Activated CD8-positive, alpha-beta T cell treated with anti-CD3 and anti-CD28 coated beads, Interleukin-2, amount 10 ng/mL, durations not matched to agents 7 days and 5 days (primary cell): ENCODE data around the gene KLK8. TPM values are rescaled to one million over a fixed set of nuclear protein-coding genes. Genes with fewer than 3 reads are reported as not detected.
A peak's percentile ranks its signal among the peaks of the same experiment; 100 is the strongest.
"Not testable (repeated sequence)": the region's sequence is repeated elsewhere in the genome, so short reads cannot be mapped to it uniquely, and the experiment has no call there.

Experiments used
- ATAC-seq: fragments of 150-1000 bp; cut with Tn5 transposase; one replicate; pipeline ENCODE4 v1.10.0; 2021; ENCODE audit warnings: moderate library complexity
- CTCF ChIA-PET: fragments of 350-600 bp; sonication (Branson Sonifier 250); formaldehyde crosslinking; loops from one replicate; lab custom pipeline; 2021; ENCODE audit warnings: antibody characterized with exemption; lab: Charles Lee
- POLR2A ChIA-PET: fragments of 350-600 bp; sonication (Branson Sonifier 250); formaldehyde crosslinking; loops from one replicate; lab custom pipeline; 2021; ENCODE audit warnings: antibody characterized with exemption; lab: Charles Lee
- DNase-seq: peaks from one replicate; pipeline ENCODE4 v3.0.0-alpha.2; 2020
- H3K27ac Mint-ChIP-seq: one replicate; pipeline ENCODE4 v1.8.0; 2021; ENCODE audit warnings: mild to moderate bottlenecking, mixed read lengths
- H3K27me3 Mint-ChIP-seq: one replicate; pipeline ENCODE4 v1.8.0; 2021; ENCODE audit warnings: low read depth, mixed read lengths
- H3K36me3 Mint-ChIP-seq: one replicate; pipeline ENCODE4 v1.8.0; 2021; ENCODE audit warnings: low read depth, mixed read lengths
- H3K4me1 Mint-ChIP-seq: one replicate; pipeline ENCODE4 v1.8.0; 2021; ENCODE audit warnings: low read depth, mixed read lengths
- H3K4me3 Mint-ChIP-seq: one replicate; pipeline ENCODE4 v1.8.0; 2021; ENCODE audit warnings: mild to moderate bottlenecking, mixed read lengths
- H3K9me3 Mint-ChIP-seq: one replicate; pipeline ENCODE4 v1.8.0; 2022; ENCODE audit warnings: mixed read lengths; ENCODE audit not compliant: insufficient read depth
- total RNA-seq, 2 experiments: library from RNA; stranded (reverse); gene quantifications; one replicate each; pipeline ENCODE4 v1.2.3, GENCODE V29; 2021

KLK8 gene
- total RNA-seq, 2 experiments from 2014 or later, result not detected

DNA sequence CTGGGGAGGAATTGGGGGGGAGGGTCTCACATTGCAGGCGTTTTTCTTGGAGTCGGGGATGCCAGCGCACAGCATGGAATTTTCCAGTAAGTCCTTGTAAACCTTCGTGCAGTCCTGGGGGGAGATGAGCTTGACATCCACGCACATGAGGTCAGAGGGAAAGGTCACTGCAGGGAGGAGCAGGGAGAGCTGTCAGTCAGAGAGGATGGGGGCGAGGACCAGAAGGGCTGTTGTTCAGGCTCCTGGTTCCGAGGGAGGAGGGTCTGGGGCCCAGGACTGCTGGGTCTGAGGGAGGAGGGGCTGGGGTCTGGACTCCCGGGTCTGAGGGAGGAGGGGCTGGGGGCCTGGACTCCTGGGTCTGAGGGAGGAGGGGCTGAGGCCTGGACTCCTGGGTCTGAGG, 21.6 kb downstream of the KLK8 start:
- peaks cover 9% of the 10 kb centered on the region for H3K27me3 Mint-ChIP-seq
- H3K9me3 Mint-ChIP-seq, result no peaks in the 10 kb centered on the region
- ATAC-seq (no peak), DNase-seq (no peak)
- CTCF ChIA-PET, result no interaction called here
- POLR2A ChIA-PET, result interaction anchor here (0.6 kb wide), 1 partner anchor 594 kb away, joined by 3 read pairs; no protein-coding TSS in a partner anchor
- no peak overlapping the region for H3K4me3 Mint-ChIP-seq
- H3K4me1 Mint-ChIP-seq, result no peaks in the 10 kb centered on the region
- H3K27ac Mint-ChIP-seq, result no peak overlapping the region
- no peaks in the 10 kb centered on the region for H3K36me3 Mint-ChIP-seq

GRCh38 chr19:50978772-50979390, 22.5 kb downstream of the KLK8 start:
- no peak overlapping the region for H3K4me3 Mint-ChIP-seq
- no peak for ATAC-seq
- CTCF ChIA-PET, result no interaction called here
- no peaks in the 10 kb centered on the region for H3K36me3 Mint-ChIP-seq
- POLR2A ChIA-PET, result interaction anchor here (0.6 kb wide), 1 partner anchor 595 kb away, joined by 3 read pairs; no protein-coding TSS in a partner anchor
- no peak for DNase-seq
- H3K27me3 Mint-ChIP-seq, result peaks cover 7% of the 10 kb centered on the region
- no peaks in the 10 kb centered on the region for H3K4me1 Mint-ChIP-seq
- no peak overlapping the region for H3K27ac Mint-ChIP-seq
- H3K9me3 Mint-ChIP-seq, result no peaks in the 10 kb centered on the region

DNA sequence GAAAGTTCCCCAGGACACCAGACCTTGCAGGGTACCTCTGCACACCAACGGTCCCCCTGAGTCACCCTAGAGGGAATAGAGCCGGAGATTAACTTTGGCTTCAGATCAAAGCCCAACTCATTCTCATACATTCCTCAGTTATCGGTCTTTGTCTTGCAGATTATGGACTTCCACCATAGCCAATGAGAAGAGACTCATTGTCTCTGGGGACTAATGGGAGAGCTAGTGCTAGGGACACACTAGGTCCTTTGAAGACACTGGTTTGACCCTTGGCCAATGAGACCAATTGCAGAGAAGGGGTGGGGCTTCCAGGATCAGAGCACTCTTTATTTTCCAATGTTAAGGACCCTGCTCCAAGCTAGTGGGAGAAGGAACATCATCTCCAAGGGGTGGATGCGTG, 23.8 kb downstream of the KLK8 start:
- ATAC-seq, result no peak
- ChIA-PET CTCF (no interaction called here), POLR2A (interaction anchor here (0.7 kb wide), 1 partner anchor 36 kb away, joined by 3 read pairs; no protein-coding TSS in a partner anchor)
- DNase-seq, result no peak
- Mint-ChIP-seq H3K27ac (no peak overlapping the region), H3K27me3 (peaks cover 8% of the 10 kb centered on the region), H3K4me3 (no peak overlapping the region), H3K4me1 (no peaks in the 10 kb centered on the region), H3K36me3 (no peaks in the 10 kb centered on the region), H3K9me3 (no peaks in the 10 kb centered on the region)

GRCh38 chr19:50975766-50976165, 25.6 kb downstream of the KLK8 start:
- H3K27me3 Mint-ChIP-seq, result peaks cover 5% of the 10 kb centered on the region
- H3K36me3 Mint-ChIP-seq, result no peaks in the 10 kb centered on the region
- no peaks in the 10 kb centered on the region for H3K9me3 Mint-ChIP-seq
- no peak overlapping the region for H3K27ac Mint-ChIP-seq
- DNase-seq (no peak), ATAC-seq (no peak)
- no peaks in the 10 kb centered on the region for H3K4me1 Mint-ChIP-seq
- POLR2A ChIA-PET, result no interaction called here
- H3K4me3 Mint-ChIP-seq, result no peak overlapping the region
- CTCF ChIA-PET, result no interaction called here

DNA sequence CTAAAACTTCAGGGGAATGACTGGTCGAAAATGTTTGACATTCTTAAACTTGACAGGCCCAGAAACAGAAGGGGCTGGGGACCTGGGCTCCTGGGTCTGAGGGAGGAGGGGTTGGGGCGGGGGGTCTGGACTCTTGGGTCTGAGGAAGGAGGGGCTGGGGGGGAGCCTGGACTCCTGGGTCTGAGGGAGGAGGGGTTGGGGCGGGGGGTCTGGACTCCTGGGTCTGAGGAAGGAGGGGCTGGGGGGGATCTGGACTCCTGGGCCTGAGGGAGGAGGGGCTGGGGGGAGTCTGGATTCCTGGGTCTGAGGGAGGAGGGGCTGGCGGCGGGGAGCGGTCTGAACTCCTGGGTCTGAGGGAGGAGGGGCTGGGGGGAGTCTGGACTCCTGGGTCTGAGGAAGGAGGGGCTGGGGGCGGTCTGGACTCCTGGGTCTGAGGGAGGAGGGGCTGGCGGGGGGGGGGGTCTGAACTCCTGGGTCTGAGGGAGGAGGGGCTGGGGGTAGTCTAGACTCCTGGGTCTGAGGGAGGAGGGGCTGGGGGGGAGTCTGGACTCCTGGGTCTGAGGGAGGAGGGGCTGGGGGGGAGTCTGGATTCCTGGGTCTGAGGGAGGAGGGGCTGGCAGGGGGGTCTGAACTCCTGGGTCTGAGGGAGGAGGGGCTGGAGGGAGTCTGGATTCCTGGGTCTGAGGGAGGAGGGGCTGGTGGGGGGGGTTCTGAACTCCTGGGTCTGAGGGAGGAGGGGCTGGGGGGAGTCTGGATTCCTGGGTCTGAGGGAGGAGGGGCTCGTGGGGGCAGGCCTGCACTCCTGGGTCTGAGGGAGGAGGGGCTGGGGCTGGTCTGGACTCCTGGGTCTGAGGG, 26.5 kb downstream of the KLK8 start:
- no peak for DNase-seq
- Mint-ChIP-seq H3K27me3 (peaks cover 8% of the 10 kb centered on the region), H3K36me3 (no peaks in the 10 kb centered on the region), H3K27ac (peak overlapping the region; percentile 57), H3K9me3 (no peaks in the 10 kb centered on the region), H3K4me1 (no peaks in the 10 kb centered on the region), H3K4me3 (no peak overlapping the region)
- CTCF ChIA-PET, result no interaction called here
- ATAC-seq, result no peak
- POLR2A ChIA-PET, result no interaction called here

- H3K27me3 Mint-ChIP-seq, result peaks cover 8% of the 10 kb centered on the region
- H3K27ac Mint-ChIP-seq, result no peak overlapping the region
- DNase-seq, result no peak
- no peaks in the 10 kb centered on the region for H3K36me3 Mint-ChIP-seq
- no peak overlapping the region for H3K4me3 Mint-ChIP-seq
- no peak for ATAC-seq
- no peaks in the 10 kb centered on the region for H3K4me1 Mint-ChIP-seq
- no peaks in the 10 kb centered on the region for H3K9me3 Mint-ChIP-seq
- ChIA-PET CTCF (no interaction called here), POLR2A (no interaction called here)
Measured at GRCh38 chr19:50972795-50973376, 28.5 kb downstream of the KLK8 start.

DNA sequence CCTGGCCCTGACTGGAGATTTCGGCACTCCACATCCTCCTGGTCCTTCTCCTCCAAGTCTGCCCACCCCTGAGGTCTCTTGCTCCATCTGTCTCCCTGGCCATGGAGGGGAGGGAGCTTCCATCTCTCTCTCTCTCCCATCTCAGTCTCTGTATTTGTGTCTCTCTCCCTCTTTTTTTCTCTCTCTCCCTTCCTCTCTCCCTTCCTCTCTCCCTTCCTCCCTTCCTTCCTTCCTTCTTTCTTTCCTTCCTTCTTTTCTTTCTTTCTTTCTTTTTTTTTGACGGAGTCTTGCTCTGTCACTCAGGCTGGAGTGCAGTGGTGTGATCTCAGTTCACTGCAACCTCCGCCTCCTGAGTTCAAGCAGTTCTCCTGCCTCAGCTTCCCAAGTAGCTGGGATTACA, 31.6 kb downstream of the KLK8 start:
- H3K27ac Mint-ChIP-seq, H3K9me3 Mint-ChIP-seq, POLR2A ChIA-PET, H3K4me1 Mint-ChIP-seq, H3K36me3 Mint-ChIP-seq, ATAC-seq, DNase-seq, H3K27me3 Mint-ChIP-seq, CTCF ChIA-PET, H3K4me3 Mint-ChIP-seq: not testable (repeated sequence)

DNA sequence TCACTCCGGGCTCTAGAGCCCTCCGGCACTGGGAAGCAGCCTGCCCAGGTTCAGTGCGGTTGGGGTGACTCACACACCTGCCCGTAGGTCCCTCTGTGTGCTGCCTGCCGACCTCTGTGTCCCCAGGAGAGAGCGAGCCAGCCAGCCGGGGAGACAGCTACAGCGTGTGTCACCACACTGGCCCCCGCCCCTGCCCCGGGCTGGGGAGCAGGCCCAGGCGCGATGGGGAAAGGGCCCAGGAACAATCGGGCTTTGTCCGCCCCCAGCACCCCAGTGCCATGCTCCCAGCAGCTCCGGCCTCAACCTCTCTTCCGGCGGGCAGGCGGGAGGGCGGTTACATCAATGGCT, 32.0 kb downstream of the KLK8 start, which contains the start of gene KLK6:
TSS of gene KLK6 (minus strand) at position 179 of the 348 bp plus-strand sequence. CDS start 1,487 bp downstream, outside the sequence.
- Mint-ChIP-seq H3K27ac (no peak within 1 kb of the TSS), H3K27me3 (peaks cover 4% of the 10 kb centered on the region), H3K9me3 (no peaks in the 10 kb centered on the region), H3K4me1 (no peaks in the 10 kb centered on the region), H3K4me3 (no peak within 1 kb of the TSS), H3K36me3 (no peaks in the 10 kb centered on the region)
- no peak for DNase-seq
- no peak for ATAC-seq
- CTCF ChIA-PET, result no interaction called here
- POLR2A ChIA-PET, result no interaction called here

GRCh38 chr19:50968716-50969412, 32.5 kb downstream of the KLK8 start:
- no peak for ATAC-seq
- Mint-ChIP-seq H3K4me1 (no peaks in the 10 kb centered on the region), H3K36me3 (no peaks in the 10 kb centered on the region), H3K27me3 (peaks cover 4% of the 10 kb centered on the region), H3K27ac (no peak overlapping the region), H3K4me3 (no peak overlapping the region), H3K9me3 (no peaks in the 10 kb centered on the region)
- POLR2A ChIA-PET, result no interaction called here
- no peak for DNase-seq
- CTCF ChIA-PET, result no interaction called here

DNA sequence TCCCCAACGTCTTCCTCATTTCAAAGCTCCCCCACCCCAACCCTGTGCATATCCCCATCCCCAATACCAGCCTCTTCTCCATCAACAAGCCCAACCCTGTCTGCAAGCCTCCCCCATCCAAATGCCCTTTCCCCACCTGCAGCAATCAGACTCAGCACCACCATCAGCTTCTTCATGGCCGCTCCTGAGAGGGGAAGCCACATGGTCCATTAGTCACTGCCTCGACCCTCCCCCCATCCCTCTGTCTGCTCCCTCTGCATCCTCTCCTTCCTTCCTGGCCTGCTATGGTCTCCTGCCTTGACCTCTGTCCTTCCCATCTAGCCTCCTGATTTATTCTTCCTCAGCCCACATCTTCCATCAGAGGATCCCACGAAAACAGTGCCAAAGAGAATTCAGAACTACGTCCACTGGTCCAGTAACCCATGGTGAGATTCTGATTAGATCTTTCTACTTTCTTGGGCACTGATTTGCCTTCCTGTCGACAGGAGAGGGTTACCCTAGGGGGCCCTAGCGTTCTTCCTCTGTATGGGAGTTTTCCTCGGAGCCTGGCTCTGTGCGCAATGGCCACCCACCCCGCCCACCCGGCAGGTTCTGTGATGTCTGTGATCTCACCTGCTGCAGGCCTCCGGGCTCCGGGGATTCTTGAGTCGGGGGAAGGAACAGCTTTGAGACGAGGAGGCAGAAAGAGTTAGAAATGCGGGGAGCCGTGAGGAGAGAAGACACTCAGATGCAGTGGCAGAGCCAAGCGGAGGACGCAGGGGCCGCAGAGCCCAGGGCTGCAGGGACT, 33.3 kb downstream of the KLK8 start:
- CTCF ChIA-PET, result no interaction called here

DNA sequence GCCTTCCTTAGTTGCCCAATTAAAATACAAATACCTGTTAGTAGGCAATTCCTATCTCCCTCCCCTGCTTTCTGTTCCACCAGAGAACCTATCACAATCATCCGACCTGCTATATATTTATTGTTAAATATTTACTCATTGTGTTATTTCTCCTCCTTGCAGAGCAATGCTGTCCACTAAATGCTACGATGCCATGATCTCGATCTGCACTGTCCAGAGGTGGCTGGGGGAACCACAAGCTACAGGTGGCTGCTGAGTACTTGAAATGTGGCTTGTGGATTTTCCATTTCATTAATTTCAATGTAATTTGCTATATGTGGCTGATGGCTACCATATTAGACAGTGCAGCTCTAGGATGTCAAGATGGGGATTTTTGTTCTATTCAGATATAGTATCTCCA, 37.1 kb downstream of the KLK8 start:
- ChIA-PET CTCF (no interaction called here), POLR2A (no interaction called here)
- Mint-ChIP-seq H3K4me1 (no peaks in the 10 kb centered on the region), H3K27me3 (no peaks in the 10 kb centered on the region), H3K4me3 (no peak overlapping the region), H3K36me3 (no peaks in the 10 kb centered on the region), H3K9me3 (no peaks in the 10 kb centered on the region), H3K27ac (no peak overlapping the region)
- ATAC-seq (no peak), DNase-seq (no peak)

More for the DNA sequence above, 33.3 kb downstream of the KLK8 start:
- POLR2A ChIA-PET, result no interaction called here
- Mint-ChIP-seq H3K27me3 (peaks cover 4% of the 10 kb centered on the region), H3K4me1 (no peaks in the 10 kb centered on the region), H3K9me3 (no peaks in the 10 kb centered on the region), H3K27ac (no peak overlapping the region), H3K4me3 (no peak overlapping the region), H3K36me3 (no peaks in the 10 kb centered on the region)
- DNase-seq (no peak), ATAC-seq (no peak)
